ENCODE measurements around the gene DBNDD1.

Gene DBNDD1

DNA sequence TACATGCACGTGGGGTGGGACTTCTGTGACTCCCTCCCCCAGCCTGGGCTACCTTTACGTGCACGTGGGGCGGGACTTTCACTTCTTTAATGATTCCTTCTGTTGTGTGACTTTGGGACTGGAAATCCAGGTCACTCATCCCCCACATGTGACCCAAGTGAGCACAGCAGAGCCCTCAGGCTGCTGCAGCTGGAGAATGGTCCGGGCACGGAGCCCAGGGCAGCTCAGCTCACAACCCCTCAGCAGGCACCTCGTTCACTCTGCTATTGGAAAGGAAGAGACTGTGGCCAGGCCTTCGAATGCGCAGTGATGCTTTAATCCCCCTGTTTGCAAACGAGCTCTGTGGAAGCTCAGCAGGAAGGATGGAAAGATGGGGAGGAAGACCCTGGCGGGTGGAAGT, 14.7 kb downstream of the DBNDD1 start:
- Histone ChIP-seq H3K27me3 (ENCODE audit: insufficient read depth, poor library complexity, severe bottlenecking) (no peaks in the 10 kb centered on the region), H3K27ac (ENCODE audit: poor library complexity, severe bottlenecking) (no peak overlapping the region), H3K4me3 (ENCODE audit: severe bottlenecking) (no peak overlapping the region), H3K4me1 (ENCODE audit: insufficient read depth, poor library complexity, severe bottlenecking) (no peaks in the 10 kb centered on the region), H3K9me3 (ENCODE audit: severe bottlenecking) (no peaks in the 10 kb centered on the region), H3K36me3 (ENCODE audit: low read depth) (no peaks in the 10 kb centered on the region)
- TF ChIP-seq, protein P1, sequence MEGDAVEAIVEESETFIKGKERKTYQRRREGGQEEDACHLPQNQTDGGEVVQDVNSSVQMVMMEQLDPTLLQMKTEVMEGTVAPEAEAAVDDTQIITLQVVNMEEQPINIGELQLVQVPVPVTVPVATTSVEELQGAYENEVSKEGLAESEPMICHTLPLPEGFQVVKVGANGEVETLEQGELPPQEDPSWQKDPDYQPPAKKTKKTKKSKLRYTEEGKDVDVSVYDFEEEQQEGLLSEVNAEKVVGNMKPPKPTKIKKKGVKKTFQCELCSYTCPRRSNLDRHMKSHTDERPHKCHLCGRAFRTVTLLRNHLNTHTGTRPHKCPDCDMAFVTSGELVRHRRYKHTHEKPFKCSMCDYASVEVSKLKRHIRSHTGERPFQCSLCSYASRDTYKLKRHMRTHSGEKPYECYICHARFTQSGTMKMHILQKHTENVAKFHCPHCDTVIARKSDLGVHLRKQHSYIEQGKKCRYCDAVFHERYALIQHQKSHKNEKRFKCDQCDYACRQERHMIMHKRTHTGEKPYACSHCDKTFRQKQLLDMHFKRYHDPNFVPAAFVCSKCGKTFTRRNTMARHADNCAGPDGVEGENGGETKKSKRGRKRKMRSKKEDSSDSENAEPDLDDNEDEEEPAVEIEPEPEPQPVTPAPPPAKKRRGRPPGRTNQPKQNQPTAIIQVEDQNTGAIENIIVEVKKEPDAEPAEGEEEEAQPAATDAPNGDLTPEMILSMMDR (IDR thresholded peaks at IDR 0.05; ENCODE audit: poor library complexity, severe bottlenecking), result no peak
- DNase-seq (ENCODE audit: low spot score) (no peak), ATAC-seq (ENCODE audit: low read depth) (no peak)

DNA sequence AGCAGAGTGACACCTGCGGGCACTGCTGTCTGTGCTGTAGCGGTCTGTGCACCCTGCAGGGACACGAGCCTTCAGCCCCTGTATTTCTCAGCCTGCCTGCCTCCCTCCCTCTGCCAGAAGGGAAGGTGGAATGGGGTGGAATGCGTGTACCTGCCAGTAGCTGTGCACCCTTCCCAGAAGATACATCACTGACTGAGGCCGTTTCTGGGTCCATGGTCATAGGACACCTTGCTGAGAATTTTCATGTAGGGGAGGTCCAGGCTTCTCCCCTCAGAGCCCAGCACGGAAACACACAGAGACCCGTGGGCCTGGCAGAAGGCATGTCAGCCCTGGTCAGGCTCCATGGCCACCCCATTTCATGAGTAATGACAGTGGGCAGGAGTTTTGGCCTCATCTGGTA, 16.5 kb downstream of the DBNDD1 start:
- Histone ChIP-seq H3K4me1 (ENCODE audit: insufficient read depth, poor library complexity, severe bottlenecking) (no peaks in the 10 kb centered on the region), H3K4me3 (ENCODE audit: severe bottlenecking) (no peak overlapping the region), H3K27me3 (ENCODE audit: insufficient read depth, poor library complexity, severe bottlenecking) (no peaks in the 10 kb centered on the region), H3K9me3 (ENCODE audit: severe bottlenecking) (no peaks in the 10 kb centered on the region), H3K36me3 (ENCODE audit: low read depth) (no peaks in the 10 kb centered on the region), H3K27ac (ENCODE audit: poor library complexity, severe bottlenecking) (no peak overlapping the region)
- DNase-seq (ENCODE audit: low spot score) (no peak), ATAC-seq (ENCODE audit: low read depth) (no peak)
- TF ChIP-seq, protein P1 (IDR thresholded peaks at IDR 0.05; ENCODE audit: poor library complexity, severe bottlenecking), result no peak

DNA sequence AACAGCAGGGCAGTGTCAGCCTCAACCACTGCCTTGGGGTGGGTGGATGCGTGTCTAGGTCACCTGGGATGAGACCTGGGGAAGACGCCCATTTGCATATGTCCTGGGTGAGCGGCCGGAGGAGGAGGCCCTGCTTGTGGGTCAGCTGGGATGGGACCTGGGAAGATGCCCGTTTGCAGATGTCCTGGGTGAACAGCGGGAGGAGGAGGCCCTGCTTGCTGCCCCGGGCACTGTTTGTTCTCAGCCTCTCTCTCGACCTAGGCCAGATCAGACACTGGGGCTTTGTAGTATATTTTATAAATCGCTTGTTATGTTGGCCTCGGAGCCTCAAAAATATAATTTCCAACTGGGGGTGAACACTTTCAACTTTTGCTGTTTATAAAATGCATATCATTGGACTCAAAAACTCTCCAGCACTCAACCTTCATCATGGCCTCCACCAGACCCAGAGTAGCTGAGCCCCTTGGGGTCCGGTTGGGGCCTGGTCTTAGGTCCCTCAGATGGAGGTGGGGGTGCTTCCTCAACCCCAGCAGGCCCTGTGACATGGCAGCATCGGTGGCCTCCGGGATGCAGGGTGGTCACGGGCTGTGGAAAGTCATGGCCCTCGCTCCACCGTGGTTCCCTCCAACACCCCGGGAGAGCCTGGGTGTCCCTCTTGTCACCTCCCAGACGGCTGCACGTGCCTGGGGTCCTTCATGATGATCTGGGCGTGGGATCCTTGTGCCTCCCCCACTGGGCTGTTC, 17.3 kb downstream of the DBNDD1 start:
- TF ChIP-seq, protein P1 (IDR thresholded peaks at IDR 0.05; ENCODE audit: poor library complexity, severe bottlenecking), result no peak
- Histone ChIP-seq H3K27ac (ENCODE audit: poor library complexity, severe bottlenecking) (no peak overlapping the region), H3K4me1 (ENCODE audit: insufficient read depth, poor library complexity, severe bottlenecking) (no peaks in the 10 kb centered on the region), H3K36me3 (ENCODE audit: low read depth) (no peaks in the 10 kb centered on the region), H3K4me3 (ENCODE audit: severe bottlenecking) (no peak overlapping the region), H3K9me3 (ENCODE audit: severe bottlenecking) (no peaks in the 10 kb centered on the region), H3K27me3 (ENCODE audit: insufficient read depth, poor library complexity, severe bottlenecking) (no peaks in the 10 kb centered on the region)
- ATAC-seq (ENCODE audit: low read depth) (no peak), DNase-seq (ENCODE audit: low spot score) (no peak)

DNA sequence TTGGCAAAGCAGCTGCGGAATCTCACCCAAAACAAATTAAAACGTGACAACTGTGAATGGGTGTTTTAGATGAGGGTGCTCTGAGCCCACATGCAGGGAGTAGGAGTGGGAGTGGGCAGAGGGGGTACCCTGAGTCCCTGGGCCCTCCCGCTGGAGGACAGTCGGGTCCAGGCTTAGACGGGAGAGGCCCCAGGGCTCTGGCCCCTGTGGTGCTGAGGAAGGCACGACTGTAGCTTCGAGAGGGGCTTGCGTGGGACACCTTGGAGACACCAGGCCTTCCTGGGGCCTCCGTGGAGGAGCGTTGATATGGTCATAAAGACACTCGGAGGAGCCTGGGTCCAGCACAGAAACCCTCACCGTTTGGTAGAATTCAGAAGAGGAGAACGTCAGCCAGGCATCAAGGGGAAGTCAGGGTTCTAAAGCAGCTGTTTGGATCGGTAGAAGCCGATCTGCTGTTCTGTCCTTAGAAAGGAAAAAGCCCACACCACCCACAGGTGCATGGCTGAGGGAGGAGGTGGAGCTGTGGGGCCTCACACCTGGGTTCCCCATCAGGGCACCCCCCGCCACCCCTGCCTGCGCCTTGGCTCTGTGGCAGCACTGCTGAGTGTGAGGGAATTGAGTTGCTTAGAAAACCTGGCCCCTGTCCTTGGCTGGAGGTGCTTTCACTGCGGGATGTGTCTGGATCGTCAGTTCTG, 18.4 kb downstream of the DBNDD1 start:
- peaks cover 3% of the 10 kb centered on the region for H3K9me3 ChIP-seq (ENCODE audit: severe bottlenecking)
- ATAC-seq (ENCODE audit: low read depth) (no peak), DNase-seq (ENCODE audit: low spot score) (no peak)
- no peak overlapping the region for H3K27ac ChIP-seq (ENCODE audit: poor library complexity, severe bottlenecking)
- H3K36me3 ChIP-seq (ENCODE audit: low read depth), result no peaks in the 10 kb centered on the region; the same call in 1 of the 2 replicates
- TF ChIP-seq, protein P1 (IDR thresholded peaks at IDR 0.05; ENCODE audit: poor library complexity, severe bottlenecking), result no peak
- H3K4me3 ChIP-seq (ENCODE audit: severe bottlenecking), result no peak overlapping the region
- no peaks in the 10 kb centered on the region for H3K4me1 ChIP-seq (ENCODE audit: insufficient read depth, poor library complexity, severe bottlenecking)
- H3K27me3 ChIP-seq (ENCODE audit: insufficient read depth, poor library complexity, severe bottlenecking), result no peaks in the 10 kb centered on the region

All from RWPE2 (cell line).